ENCODE data around the gene ANKRD9.

GRCh38 chr14:102558556-102558955 lies 49.0 kb upstream of the ANKRD9 start:
- no peak for TF ChIP-seq CTCF (IDR thresholded peaks at IDR 0.05; ENCODE audit: borderline replicate concordance, extremely low read depth, low read length, poor library complexity, severe bottlenecking)
- TF ChIP-seq EZH2 (IDR thresholded peaks at IDR 0.05; ENCODE audit: borderline replicate concordance, low read depth, low read length, severe bottlenecking) = no peak

Data from DND-41 (cell line).